ENCODE data around the gene KIAA1671. TPM values are rescaled to one million over a fixed set of nuclear protein-coding genes. Genes with fewer than 3 reads are reported as not detected.

Gene KIAA1671
- polyA plus RNA-seq, 1 of the 3 experiments (the other 2 are of a cell fraction), result 7.4 TPM

GRCh38 chr22:25102722-25103121, 150.2 kb downstream of the KIAA1671 start:
- Histone ChIP-seq H3K79me2 (ENCODE audit: insufficient read depth) (no peaks in the 10 kb centered on the region), H3F3A (replicated peaks; ENCODE audit: insufficient read depth) (no peaks in the 10 kb centered on the region), H3K9ac (no peak overlapping the region), H3K27me3 (ENCODE audit: insufficient read depth) (no peaks in the 10 kb centered on the region), H3K27ac (ENCODE audit: low read depth in 2 of 2, low read length in 1 of 2) (no peak overlapping the region), H3K9me2 (no peaks in the 10 kb centered on the region), H3K9me3 (no peaks in the 10 kb centered on the region), H4K20me1 (ENCODE audit: insufficient read depth) (peaks cover 14% of the 10 kb centered on the region), H3K4me3 (ENCODE audit: low read depth in 2 of 2, low read length in 1 of 2) (no peak overlapping the region), H3K36me3 (replicated peaks in 1 of 2; ENCODE audit: control insufficient read depth in 1 of 2, insufficient read depth in 2 of 2, low read length in 1 of 2) (no peaks in the 10 kb centered on the region), H2AFZ (ENCODE audit: low read depth) (no peak overlapping the region), H3K4me1 (ENCODE audit: control insufficient read depth in 1 of 2, insufficient read depth in 2 of 2, low read depth in 1 of 2, low read length in 1 of 2) (peaks cover 0 to 5% of the 10 kb centered on the region in 2 experiments; a peak in 1 of 4 replicates), H3K4me2 (no peak overlapping the region)
- TF ChIP-seq NRF1 (IDR thresholded peaks at IDR 0.05; ENCODE audit: low read depth, low read length), result no peak
- no peak for TF ChIP-seq YY1 (IDR thresholded peaks at IDR 0.05; ENCODE audit: low read depth)
- TF ChIP-seq, protein P1, sequence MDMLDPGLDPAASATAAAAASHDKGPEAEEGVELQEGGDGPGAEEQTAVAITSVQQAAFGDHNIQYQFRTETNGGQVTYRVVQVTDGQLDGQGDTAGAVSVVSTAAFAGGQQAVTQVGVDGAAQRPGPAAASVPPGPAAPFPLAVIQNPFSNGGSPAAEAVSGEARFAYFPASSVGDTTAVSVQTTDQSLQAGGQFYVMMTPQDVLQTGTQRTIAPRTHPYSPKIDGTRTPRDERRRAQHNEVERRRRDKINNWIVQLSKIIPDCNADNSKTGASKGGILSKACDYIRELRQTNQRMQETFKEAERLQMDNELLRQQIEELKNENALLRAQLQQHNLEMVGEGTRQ (IDR thresholded peaks at IDR 0.05; ENCODE audit: borderline replicate concordance, low read depth, low read length), result no peak
- TF ChIP-seq FOXM1 (IDR thresholded peaks at IDR 0.05; ENCODE audit: low read depth), result no peak
- TF ChIP-seq RAD21 (IDR thresholded peaks at IDR 0.05; ENCODE audit: low read length), result no peak
- TF ChIP-seq, protein P2, sequence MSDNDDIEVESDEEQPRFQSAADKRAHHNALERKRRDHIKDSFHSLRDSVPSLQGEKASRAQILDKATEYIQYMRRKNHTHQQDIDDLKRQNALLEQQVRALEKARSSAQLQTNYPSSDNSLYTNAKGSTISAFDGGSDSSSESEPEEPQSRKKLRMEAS (IDR thresholded peaks at IDR 0.05; ENCODE audit: low read depth), result no peak
- TF ChIP-seq TAF1 (IDR thresholded peaks at IDR 0.05; ENCODE audit: borderline replicate concordance, low read depth, low read length), result no peak
- TF ChIP-seq RCOR1 (IDR thresholded peaks at IDR 0.05; ENCODE audit: low read length), result no peak
- TF ChIP-seq MXI1 (IDR thresholded peaks at IDR 0.05; ENCODE audit: low read depth, low read length), result no peak
- no peak for TF ChIP-seq JUND (IDR thresholded peaks at IDR 0.05)
- no peak for TF ChIP-seq FOSL2 (IDR thresholded peaks at IDR 0.05; ENCODE audit: borderline replicate concordance, low read depth)
- TF ChIP-seq RFX5 (IDR thresholded peaks at IDR 0.05; ENCODE audit: low read length), result no peak
- no peak for TF ChIP-seq RXRA (IDR thresholded peaks at IDR 0.05; ENCODE audit: borderline replicate concordance, low read depth)
- no peak for TF ChIP-seq MEF2A (IDR thresholded peaks at IDR 0.05; ENCODE audit: borderline replicate concordance, low read depth)
- TF ChIP-seq, protein P3, sequence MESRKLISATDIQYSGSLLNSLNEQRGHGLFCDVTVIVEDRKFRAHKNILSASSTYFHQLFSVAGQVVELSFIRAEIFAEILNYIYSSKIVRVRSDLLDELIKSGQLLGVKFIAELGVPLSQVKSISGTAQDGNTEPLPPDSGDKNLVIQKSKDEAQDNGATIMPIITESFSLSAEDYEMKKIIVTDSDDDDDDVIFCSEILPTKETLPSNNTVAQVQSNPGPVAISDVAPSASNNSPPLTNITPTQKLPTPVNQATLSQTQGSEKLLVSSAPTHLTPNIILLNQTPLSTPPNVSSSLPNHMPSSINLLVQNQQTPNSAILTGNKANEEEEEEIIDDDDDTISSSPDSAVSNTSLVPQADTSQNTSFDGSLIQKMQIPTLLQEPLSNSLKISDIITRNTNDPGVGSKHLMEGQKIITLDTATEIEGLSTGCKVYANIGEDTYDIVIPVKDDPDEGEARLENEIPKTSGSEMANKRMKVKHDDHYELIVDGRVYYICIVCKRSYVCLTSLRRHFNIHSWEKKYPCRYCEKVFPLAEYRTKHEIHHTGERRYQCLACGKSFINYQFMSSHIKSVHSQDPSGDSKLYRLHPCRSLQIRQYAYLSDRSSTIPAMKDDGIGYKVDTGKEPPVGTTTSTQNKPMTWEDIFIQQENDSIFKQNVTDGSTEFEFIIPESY (IDR thresholded peaks at IDR 0.05; ENCODE audit: borderline replicate concordance, low read depth), result no peak
- no peak for TF ChIP-seq GABPA (IDR thresholded peaks at IDR 0.05; ENCODE audit: low read depth)
- no peak for TF ChIP-seq TCF12 (IDR thresholded peaks at IDR 0.05)
- TF ChIP-seq CHD2 (IDR thresholded peaks at IDR 0.05; ENCODE audit: low read length, partially characterized antibody), result no peak
- TF ChIP-seq EP300 (IDR thresholded peaks at IDR 0.05; ENCODE audit: borderline replicate concordance in 1 of 2, low read depth in 1 of 2, low read length in 1 of 2), result no peak
- no peak for TF ChIP-seq IRF3 (IDR thresholded peaks at IDR 0.05; ENCODE audit: low read depth, low read length)
- DNase-seq, result no peak
- ChIA-PET POLR2A (no interaction called here), CTCF (no interaction called here)
- WGBS (ENCODE audit: low lambda C conversion rate), result 92% methylated on average over 10 of the region's 10 CpGs
